OCI-LY7 (cell line): ENCODE data around the gene CHRNA4. TPM values are rescaled to one million over a fixed set of nuclear protein-coding genes. Genes with fewer than 3 reads are reported as not detected.

ENCODE experiments used
- BruUV-seq: library from RNA; stranded (reverse); fragments of 400-500 nt; replicated peaks from 2 replicates; lab custom pipeline; 2021; lab: Mats Ljungman, UMichigan
- CTCF ChIA-PET: fragments of 300-600 bp; sonication (Branson Sonifier 250); formaldehyde crosslinking; loops from one replicate; lab custom pipeline; 2022; ENCODE audit warnings: antibody characterized with exemption; ENCODE audit not compliant: unreplicated experiment; lab: Charles Lee
- POLR2A ChIA-PET: fragments of 300-600 bp; sonication (Branson Sonifier 250); formaldehyde crosslinking; loops from one replicate; lab custom pipeline; 2022; ENCODE audit warnings: antibody characterized with exemption; lab: Charles Lee
- DNase-seq: peaks from one replicate; pipeline ENCODE4 v3.0.0-alpha.2; 2015; ENCODE audit warnings: low spot score
- H2AFZ ChIP-seq: fragments of 200-600 bp; sonication (generic), shearing (Covaris generic); 2 replicates; pipeline ENCODE4 v1.6.1; 2014; ENCODE audit warnings: mild to moderate bottlenecking, antibody characterized with exemption, low read length, moderate library complexity
- H3K27ac ChIP-seq: fragments of 200-600 bp; sonication (generic); 2 replicates; pipeline ENCODE4 v1.5.1; 2014; ENCODE audit warnings: mixed run types, low read depth, mild to moderate bottlenecking, moderate library complexity, low read length, inconsistent platforms; ENCODE audit not compliant: poor library complexity, severe bottlenecking
- H3K36me3 ChIP-seq: fragments of 200-600 bp; sonication (generic); 2 replicates; pipeline ENCODE4 v1.6.1; 2014; ENCODE audit warnings: mild to moderate bottlenecking, antibody characterized with exemption, low read length, moderate library complexity, mixed read lengths; ENCODE audit not compliant: insufficient read depth
- H3K4me1 ChIP-seq: fragments of 200-600 bp; sonication (generic); 2 replicates; pipeline ENCODE4 v1.5.1; 2014; ENCODE audit warnings: mild to moderate bottlenecking, low read length; ENCODE audit not compliant: insufficient read depth, poor library complexity, severe bottlenecking
- H3K4me2 ChIP-seq: fragments of 200-600 bp; sonication (generic); 2 replicates; pipeline ENCODE4 v1.6.1; 2014; ENCODE audit warnings: mild to moderate bottlenecking, low read length
- H3K4me3 ChIP-seq: fragments of 200-600 bp; sonication (generic); 2 replicates; pipeline ENCODE4 v1.5.1; 2014; ENCODE audit warnings: mild to moderate bottlenecking, low read depth, low read length; ENCODE audit not compliant: poor library complexity, severe bottlenecking
- H3K79me2 ChIP-seq: fragments of 200-600 bp; sonication (generic); 2 replicates; pipeline ENCODE4 v1.6.1; 2016; ENCODE audit warnings: low read depth, mild to moderate bottlenecking, low read length, moderate library complexity, mixed read lengths; ENCODE audit not compliant: insufficient read depth
- H3K9me2 ChIP-seq: fragments of 200-600 bp; sonication (generic); 2 replicates; pipeline ENCODE4 v1.6.1; 2016; ENCODE audit warnings: mild to moderate bottlenecking, low read length, mixed read lengths; ENCODE audit not compliant: insufficient read depth
- H3K9me3 ChIP-seq: fragments of 200-600 bp; sonication (generic); 2 replicates; pipeline ENCODE4 v1.6.1; 2014; ENCODE audit warnings: mild to moderate bottlenecking, mixed run types, low read length, mixed read lengths
- H4K20me1 ChIP-seq: fragments of 200-600 bp; sonication (generic); 2 replicates; pipeline ENCODE4 v1.6.1; 2014; ENCODE audit warnings: mild to moderate bottlenecking, antibody characterized with exemption, low read length, moderate library complexity, mixed read lengths; ENCODE audit not compliant: insufficient read depth
- CTCF ChIP-seq: fragments of 200-600 bp; sonication (generic); conservative IDR thresholded peaks from 2 replicates; pipeline ENCODE4 v1.5.1; 2014; ENCODE audit warnings: mild to moderate bottlenecking, antibody characterized with exemption, low read length, moderate library complexity, mixed read lengths
- EZH2phosphoT487 ChIP-seq: fragments of 200-600 bp; sonication (generic); IDR thresholded peaks from 2 replicates; pipeline ENCODE4 v1.6.1; 2018; ENCODE audit warnings: low read depth, borderline replicate concordance, mild to moderate bottlenecking, mixed run types, antibody characterized with exemption, low read length, moderate library complexity, mixed read lengths
- intact Hi-C: fragments of 100-400 bp; cut with micrococcal nuclease; formaldehyde crosslinking; loops from one replicate; pipeline ENCODE4 v1.10.0; 2022; ENCODE audit not compliant: unreplicated experiment
- total RNA-seq, 2 experiments: library from RNA; depleted of rRNA in 1 of 2; stranded (reverse); fragments of >200 nt in 1 of 2; shearing (Covaris generic) in 1 of 2; gene quantifications; 2 replicates each; pipeline ENCODE4 v1.2.3, GENCODE V29; 2014 to 2022

CHRNA4 gene
- total RNA-seq, 2 experiments from 2014 or later = not detected

DNA sequence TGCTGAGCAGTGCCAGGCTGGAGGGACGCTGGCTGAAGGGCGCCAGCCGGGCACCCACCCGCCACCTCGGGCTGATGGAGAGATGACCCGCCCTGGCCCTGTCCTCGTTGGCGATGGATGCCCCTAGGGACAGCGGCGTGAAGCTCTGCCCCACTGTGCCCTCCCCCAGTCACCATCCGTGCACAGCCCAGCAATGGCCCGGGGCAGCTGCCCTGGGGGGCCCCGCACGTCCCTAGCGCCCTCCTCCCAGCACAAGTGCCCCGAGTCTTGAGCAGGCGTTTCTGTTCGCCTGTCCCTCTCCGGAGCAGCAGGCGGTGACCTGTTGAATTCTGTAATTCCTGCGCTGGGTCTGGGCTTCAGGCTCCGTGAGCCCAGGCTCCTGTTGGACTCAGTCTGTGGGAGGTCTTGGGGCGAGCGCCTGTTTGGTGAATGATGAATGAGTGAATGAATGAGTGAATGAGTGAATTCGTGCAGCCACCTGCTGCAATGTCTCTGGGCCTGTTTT lies 36.8 kb upstream of the CHRNA4 start:
- H3K4me1 ChIP-seq = no peaks in the 10 kb centered on the region
- no peaks in the 10 kb centered on the region for H3K9me2 ChIP-seq
- H2AFZ ChIP-seq = no peak overlapping the region
- H3K4me2 ChIP-seq = no peak overlapping the region
- H4K20me1 ChIP-seq = no peaks in the 10 kb centered on the region
- no peak overlapping the region for H3K27ac ChIP-seq
- CTCF ChIA-PET = no interaction called here
- POLR2A ChIA-PET = no interaction called here
- H3K9me3 ChIP-seq = no peaks in the 10 kb centered on the region
- TF ChIP-seq CTCF (no peak), EZH2phosphoT487 (no peak)
- no peaks in the 10 kb centered on the region for H3K79me2 ChIP-seq
- intact Hi-C loops = no loop called here
- H3K4me3 ChIP-seq = no peak overlapping the region
- no TSS peak for BruUV-seq
- no peaks in the 10 kb centered on the region for H3K36me3 ChIP-seq
- DNase-seq = no peak

- TF ChIP-seq CTCF (no peak), EZH2phosphoT487 (no peak)
- Histone ChIP-seq H3K4me3 (no peak overlapping the region), H3K4me1 (no peaks in the 10 kb centered on the region), H3K4me2 (no peak overlapping the region), H3K27ac (no peak overlapping the region), H3K36me3 (no peaks in the 10 kb centered on the region), H3K9me3 (no peaks in the 10 kb centered on the region), H3K79me2 (no peaks in the 10 kb centered on the region), H3K9me2 (no peaks in the 10 kb centered on the region), H4K20me1 (no peaks in the 10 kb centered on the region), H2AFZ (no peak overlapping the region)
- intact Hi-C loops = no loop called here
- ChIA-PET CTCF (no interaction called here), POLR2A (no interaction called here)
- no peak for DNase-seq
- no TSS peak for BruUV-seq
Measured at GRCh38 chr20:63397155-63397843, 36.1 kb upstream of the CHRNA4 start.

- intact Hi-C loops = no loop called here
- no TSS peak for BruUV-seq
- no peaks in the 10 kb centered on the region for H3K36me3 ChIP-seq
- no peaks in the 10 kb centered on the region for H3K9me2 ChIP-seq
- no peak for DNase-seq
- CTCF ChIA-PET = no interaction called here
- no peaks in the 10 kb centered on the region for H4K20me1 ChIP-seq
- TF ChIP-seq EZH2phosphoT487 = no peak
- TF ChIP-seq CTCF = no peak
- H3K4me3 ChIP-seq = no peak overlapping the region
- no peaks in the 10 kb centered on the region for H3K4me1 ChIP-seq
- H2AFZ ChIP-seq = no peak overlapping the region
- no peak overlapping the region for H3K4me2 ChIP-seq
- no peaks in the 10 kb centered on the region for H3K9me3 ChIP-seq
- H3K79me2 ChIP-seq = no peaks in the 10 kb centered on the region
- no peak overlapping the region for H3K27ac ChIP-seq
- POLR2A ChIA-PET = no interaction called here
Measured at GRCh38 chr20:63396300-63396699, 35.2 kb upstream of the CHRNA4 start.
